DOHH2 (cell line): ENCODE measurements around the gene TBC1D2B.

ENCODE experiments used
- CTCF ChIP-seq: fragments of 200-600 bp; sonication (generic); IDR thresholded peaks from one replicate; pipeline ENCODE4 v1.5.1; 2014; ENCODE audit warnings: antibody characterized with exemption, mild to moderate bottlenecking, low read depth, low read length; ENCODE audit not compliant: poor library complexity, severe bottlenecking
- EZH2phosphoT487 ChIP-seq: fragments of 200-600 bp; sonication (generic); IDR thresholded peaks from 2 replicates; pipeline ENCODE4 v1.6.1; 2017; ENCODE audit warnings: borderline replicate concordance, mild to moderate bottlenecking, antibody characterized with exemption, low read length, moderate library complexity, mixed read lengths

DNA sequence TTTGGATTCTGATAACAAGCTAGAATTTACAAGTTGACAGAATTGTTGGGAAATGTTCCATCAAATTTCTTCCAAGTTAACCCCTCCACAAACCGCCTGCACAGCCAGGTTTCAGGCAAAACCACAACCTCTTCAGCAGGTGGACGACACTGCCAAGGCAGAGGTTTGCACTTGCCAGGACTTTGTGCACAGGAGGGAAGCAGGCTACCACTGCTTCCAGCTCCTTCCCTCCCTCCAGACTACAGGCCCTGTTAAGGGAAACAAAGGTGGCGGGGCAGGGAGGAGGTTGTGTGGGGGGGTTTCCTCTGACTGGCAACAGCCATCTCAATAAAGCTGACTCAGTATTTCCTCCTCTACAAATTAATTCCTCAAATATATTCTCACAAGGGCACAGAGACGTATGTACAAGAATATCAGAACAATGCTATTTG is 42.2 kb downstream of the TBC1D2B start:
- TF ChIP-seq CTCF (no peak), EZH2phosphoT487 (no peak)
